ENCODE measurements around the gene TIMD4.
"Not testable (repeated sequence)": the region's sequence is repeated elsewhere in the genome, so short reads cannot be mapped to it uniquely, and the experiment has no call there.

The TIMD4 gene

DNA sequence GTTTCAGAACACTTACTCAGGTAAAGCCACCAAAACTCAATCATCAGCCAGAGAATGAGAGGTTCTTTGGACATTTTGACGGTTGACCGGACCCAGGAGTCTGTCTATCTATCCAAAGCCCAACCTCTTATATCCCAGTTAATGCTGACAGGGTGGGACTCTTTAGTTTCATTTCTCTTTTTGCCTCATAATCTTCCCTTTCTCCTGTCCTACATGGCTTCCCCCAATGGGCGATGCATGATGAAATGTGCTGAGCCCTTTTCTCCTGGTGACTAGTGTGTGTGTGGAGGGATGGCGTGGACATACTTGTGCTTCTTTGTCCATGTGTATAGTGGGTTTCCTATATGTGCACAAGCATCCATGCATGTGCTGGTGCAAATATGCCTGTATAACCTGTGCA, at the start of gene TIMD4:
Gene TIMD4, minus strand, starts transcription at position 102 of the 400 bp plus-strand sequence. Its CDS starts 28 bp downstream, at position 74.
- DNase-seq = no peak

DNA sequence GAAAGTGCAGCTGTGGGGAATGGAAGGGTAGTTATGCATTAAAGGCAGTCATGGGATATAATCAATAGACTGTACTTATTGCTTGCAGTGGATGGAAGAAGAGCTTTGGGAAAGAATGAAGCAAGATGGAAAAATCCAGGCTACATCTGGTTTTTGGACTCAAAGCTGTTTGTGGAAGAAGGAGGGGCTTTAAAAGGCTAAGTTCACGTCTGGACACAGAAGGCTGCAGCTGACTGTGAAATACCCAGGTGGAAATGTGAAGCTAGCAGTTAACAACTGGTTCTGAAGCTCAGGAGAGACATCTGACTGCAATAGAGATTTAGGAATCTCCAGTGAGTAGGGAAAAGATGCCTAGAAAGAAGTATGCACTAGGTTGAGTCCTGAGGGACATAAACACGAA, 43.2 kb upstream of the TIMD4 start:
- DNase-seq = no peak

DNA sequence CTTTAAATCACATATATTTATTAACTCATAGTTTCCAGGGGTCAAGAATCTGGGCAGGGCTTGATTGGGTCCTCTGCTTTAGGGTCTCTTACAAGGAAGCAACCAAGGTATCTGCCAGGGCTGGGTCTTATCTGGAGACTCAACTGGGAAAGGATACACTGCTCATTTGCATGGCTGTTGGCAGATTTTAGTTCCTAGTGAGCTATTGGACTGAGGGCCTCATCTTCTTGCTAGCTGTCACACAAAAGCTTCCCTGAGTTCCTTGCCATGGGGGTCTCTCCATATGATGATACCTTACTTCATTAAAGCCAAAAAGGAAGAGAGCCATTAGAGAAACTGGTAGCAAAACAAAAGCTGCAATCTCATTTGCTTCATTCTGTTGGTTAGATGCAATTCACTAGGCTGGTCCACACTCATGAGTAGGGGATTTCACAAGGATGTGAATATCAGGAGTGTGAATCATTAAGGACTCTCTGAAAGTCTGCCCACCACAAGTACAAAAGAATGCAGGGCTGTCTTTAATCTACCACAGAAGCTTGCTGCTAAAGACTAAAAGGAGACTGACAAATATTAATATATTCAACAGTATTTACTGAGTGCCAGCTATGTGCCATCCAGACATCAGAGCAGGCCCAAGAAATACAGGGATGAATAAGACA, 42.0 kb upstream of the TIMD4 start:
- no peak for DNase-seq

DNA sequence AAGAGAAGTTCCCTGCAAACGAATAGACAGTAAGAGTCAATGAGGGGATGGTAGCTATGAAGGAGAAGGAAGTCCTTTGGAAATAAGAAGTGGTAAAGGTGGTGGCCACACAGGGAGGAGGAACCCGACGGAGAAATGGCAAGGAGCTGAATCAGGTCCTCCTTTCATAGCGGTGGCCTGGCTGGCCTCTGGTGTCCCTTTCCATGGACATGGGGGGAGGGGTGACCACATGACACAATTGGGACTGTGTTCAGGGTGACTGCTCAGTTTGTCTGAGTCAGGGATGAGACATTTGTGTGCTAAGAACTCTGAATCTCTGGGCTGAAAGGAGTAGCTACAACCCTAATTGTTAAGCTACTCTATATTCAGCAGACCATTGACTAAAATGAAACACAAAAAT, 28.7 kb upstream of the TIMD4 start:
- no peak for DNase-seq

DNA sequence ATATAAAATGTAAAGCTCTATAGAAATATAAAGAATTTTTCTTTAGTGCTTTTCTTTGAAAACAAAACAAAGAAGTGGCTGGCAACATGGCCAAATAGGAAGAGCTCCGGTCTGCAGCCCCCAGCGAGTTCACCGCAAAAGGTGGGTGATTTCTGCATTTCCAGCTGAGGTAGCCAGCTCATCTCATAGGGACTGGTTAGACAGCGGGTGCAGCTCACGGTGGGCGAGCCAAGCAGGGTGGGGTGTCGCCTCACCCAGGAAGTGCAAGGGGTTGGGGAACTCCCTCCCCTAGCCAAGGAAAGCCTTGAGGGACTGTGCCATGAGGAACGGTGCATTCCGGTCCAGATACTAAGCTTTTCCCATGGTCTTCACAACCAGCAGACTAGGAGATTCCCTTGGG, 21.0 kb upstream of the TIMD4 start:
- no peak for DNase-seq

DNA sequence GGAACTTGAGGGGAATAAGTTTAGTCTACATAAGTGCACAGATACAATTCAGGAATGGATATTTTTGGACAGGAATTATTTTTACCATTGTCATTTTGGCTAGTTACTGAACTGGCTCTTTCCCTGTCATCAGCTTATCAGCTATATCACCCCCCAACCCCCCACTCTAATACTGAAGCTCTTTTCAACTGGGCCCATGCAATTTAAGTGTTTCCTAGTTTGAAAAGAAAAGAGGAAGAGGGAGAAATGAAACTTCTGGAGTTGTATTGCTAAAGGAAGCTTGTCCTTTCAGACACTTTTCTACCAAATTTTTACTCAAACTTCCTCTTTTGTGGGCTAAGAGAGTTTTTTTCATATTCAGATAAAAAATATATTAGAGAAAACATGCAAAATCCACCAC, 18.5 kb upstream of the TIMD4 start:
- no peak for DNase-seq

DNA sequence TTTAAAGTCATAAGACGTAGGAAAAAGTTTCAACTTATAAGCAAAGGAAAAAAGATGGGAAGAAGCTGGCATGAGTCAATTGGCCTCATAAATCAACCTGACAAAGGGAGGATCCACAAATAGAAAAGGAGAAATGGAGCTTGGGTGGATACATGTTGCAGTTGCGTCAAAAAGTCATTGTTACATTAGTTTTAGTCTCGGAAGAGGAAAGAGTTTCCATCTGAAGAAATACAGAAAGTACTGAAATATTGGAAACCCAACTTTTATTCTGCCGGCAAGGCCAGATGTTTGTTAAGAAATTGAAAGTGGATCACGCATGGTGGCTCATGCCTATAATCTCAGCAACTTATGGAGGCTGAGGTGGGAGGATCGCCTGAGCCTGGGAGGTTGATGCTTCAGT, 11.3 kb upstream of the TIMD4 start:
- no peak for DNase-seq

DNA sequence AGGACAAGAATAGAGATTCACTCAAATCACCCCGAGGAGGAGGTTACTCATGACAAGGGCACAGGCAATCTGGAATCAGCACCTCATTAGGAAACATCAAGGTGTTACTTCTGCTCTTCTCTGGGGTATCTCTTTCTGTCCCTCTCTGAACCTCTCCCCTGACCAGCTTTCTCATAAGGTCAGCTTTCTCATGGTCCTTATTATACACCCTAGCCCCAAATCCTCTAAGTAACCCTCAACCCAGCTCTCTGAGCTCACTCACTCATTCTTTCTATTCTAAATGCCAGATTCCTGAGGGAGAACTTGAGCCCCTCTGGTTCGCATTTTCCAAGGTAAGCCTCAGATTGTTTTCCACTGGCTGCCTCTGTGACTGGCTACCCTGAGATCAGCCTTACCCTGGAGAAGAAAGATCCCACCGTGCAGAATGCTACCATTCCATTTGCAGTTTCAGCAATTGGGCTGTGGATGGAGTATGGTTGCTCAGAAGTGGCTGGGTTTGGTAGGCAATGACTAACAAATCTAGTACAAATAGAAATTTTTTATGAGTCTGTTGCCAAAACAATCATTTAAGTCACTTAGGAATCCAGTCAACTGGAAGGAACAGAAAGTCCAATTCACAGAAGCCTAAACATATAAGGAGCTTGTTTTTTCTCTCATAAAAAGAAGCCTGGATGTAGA, 9.0 kb upstream of the TIMD4 start:
- no peak for DNase-seq

DNA sequence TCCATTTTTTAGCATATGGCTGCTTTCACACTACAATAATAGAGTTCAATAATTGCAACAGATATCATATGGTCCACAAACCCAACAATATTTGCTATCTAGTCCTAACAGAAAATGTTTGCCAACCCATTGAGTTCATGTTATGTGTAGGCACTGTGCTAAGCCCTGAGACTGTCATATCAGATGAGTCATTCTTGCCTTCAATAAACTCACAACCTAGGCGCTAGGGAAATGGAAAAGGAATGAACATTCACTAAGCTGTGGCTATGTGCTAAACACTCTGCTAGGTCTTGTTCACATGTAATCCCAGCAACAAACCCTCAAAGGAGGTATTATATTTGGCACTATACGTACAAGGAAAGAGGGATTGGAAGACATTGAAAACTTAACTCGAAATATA, 8.4 kb upstream of the TIMD4 start:
- DNase-seq = no peak

DNA sequence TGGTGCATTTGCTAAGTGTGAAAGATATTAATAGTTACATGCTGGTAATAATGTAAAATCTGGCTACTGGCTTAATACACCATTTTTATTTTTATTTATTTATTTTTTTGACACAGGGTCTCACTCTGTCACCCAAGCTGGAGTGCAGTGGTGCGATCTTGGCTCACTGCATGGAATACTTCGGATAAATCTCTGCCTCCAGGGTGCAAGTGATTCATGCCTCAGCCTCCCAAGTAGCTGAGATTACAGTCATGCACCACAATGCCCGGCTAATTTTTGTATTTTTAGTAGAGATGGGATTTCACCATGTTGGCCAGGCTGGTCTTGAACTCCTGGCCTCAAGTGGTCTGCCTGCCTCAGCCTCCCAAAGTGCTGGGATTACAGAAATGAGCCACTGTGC, 4.4 kb upstream of the TIMD4 start:
- DNase-seq = not testable (repeated sequence)

DNA sequence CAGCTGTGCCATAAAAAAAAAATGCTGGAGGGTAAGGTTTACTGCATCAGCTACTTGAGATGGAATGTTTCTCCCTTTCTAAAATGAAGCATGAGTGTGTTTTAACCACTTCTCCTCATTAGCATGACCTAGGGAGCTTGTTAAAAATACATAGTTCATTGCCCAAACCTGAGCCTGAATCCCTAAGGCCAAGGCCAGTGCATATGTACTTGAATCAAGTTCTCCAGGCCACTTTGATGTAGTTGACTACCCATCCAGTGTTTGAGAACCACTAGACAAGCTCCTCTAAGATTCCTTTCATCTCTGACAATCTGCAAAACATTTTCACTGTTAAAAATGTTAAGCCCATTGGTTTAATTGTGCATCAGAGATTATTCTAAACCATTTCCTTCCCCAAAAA, 6.7 kb downstream of the TIMD4 start:
- no peak for DNase-seq

DNA sequence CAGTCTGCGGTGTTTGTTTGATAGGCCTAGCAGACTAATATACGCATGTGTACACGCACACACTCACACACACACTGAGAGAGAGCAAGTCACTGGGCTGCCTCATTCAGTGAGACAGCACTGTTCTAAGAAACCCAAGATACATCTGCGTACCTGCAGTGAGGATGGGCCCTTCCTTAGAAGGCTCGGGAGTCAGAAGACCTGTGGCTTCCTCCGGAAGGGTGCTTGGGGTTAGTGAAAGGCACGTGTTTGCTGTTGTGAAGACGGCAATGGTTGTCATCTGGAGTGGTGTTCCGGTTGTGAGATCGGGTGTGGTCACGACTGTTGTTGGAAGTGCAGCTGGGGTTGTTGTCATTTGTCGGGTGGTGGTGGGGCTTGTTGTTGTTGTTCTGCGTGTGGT, 11.7 kb downstream of the TIMD4 start:
- no peak for DNase-seq

DNA sequence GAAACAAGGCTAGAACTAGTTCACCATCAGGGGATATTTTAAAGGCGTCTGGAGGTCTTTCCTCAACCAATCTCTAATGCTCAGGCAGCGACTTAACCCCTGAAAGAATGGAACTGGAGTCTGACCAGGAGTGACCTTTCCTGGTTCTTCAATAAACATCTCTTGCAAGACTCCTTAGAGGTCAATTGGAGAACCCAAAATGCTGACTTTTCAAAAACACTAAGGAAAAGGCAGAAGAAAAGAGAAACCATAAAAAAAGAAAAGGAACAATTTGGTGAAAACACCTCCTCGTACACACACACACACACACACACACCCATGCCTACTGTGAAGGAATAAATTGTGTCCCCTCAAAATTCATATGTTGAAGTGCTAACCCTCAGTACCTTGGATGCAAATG, 12.3 kb downstream of the TIMD4 start:
- DNase-seq = no peak

DNA sequence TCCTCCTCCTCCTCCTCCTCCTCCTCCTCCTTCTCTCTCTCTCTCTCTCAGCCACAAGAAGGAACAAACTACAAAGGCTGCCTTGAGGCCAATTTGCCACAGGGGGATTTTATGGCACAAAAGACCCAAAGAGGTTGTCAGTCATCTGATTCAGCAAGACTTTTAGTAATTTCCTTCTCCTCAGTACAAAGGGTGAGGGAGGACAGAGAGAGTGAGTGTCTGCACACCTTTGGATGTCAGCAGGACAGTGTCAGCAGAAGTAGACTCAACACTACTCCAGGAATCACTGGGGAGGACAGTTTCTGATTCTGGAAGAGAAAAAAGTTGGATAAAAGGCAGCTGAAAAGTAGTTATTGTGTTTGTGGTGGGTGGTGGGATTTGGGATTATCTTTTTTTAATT, 13.6 kb downstream of the TIMD4 start:
- DNase-seq = no peak

DNA sequence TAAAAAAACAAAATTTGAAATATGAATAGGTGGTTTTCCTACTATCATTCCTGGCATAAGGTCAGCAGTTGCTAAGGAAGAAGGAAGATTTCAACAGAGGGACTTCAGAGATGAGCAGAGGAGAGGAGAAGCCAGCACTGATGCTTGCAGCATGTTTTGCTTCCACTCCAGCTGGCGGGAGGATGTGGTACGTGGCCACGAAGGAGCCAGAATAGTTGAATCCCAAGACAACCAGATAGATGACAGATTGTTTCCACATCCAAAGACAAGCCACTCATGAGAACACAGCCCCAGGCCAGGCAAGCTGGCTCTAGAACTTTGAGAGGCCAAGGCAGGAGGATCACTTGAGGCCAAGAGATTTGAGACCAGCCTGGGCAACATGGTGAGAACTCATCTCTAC, 15.1 kb downstream of the TIMD4 start:
- DNase-seq = no peak

DNA sequence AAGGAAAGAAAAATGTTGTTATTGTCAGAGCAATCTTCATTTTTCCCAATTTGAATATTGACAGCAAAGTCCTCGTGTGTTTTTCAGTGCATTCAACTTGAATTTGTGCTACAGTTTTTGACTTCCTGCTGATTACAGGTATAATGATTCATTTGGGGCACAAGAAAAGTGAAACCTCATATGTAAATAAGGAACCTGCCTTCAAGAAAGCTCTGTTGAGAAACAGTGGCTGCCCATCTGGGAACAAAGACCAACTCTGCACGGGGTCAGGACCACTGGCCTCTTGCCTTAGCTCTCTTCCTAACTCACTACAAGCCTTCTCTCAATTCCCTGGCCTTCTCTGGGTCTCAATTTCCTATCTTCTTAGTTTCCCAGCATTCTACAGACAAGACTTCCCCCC, 21.0 kb downstream of the TIMD4 start:
- no peak for DNase-seq

DNA sequence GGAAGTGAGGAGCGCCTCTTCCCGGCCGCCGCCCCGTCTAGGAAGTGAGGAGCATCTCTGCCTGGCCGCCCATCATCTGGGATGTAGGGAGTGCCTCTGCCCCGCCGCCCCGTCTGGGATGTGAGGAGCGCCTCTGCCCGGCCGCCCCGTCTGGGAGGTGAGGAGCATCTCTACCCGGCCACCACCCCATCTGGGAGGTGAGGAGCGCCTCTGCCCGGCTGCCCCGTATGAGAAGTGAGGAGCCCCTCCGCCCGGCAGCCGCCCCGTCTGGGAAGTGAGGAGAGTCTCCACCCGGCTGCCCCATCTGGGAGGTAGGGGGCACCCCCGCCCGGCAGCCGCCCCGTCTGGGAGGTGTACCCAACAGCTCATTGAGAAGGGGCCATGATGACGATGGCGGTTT, 22.6 kb downstream of the TIMD4 start:
- not testable (repeated sequence) for DNase-seq

DNA sequence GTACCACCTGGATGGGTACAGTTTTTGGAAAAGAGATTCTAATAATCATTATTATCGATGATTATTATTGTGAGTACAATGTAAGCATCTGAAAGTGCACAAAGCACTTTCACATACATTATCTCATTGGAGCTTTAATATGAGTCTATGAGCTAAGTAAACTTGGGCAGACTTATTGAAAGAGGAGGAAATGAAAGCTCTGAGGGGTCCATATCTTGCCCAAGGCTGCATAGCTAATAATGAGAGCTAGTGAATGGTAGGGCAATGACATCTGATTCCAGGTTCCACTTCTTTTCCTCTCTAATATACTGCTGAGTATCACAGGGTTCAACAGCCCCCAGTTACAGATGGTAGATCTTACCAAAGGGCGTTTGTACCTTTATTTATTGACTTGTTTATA, 26.1 kb downstream of the TIMD4 start:
- no peak for DNase-seq

DNA sequence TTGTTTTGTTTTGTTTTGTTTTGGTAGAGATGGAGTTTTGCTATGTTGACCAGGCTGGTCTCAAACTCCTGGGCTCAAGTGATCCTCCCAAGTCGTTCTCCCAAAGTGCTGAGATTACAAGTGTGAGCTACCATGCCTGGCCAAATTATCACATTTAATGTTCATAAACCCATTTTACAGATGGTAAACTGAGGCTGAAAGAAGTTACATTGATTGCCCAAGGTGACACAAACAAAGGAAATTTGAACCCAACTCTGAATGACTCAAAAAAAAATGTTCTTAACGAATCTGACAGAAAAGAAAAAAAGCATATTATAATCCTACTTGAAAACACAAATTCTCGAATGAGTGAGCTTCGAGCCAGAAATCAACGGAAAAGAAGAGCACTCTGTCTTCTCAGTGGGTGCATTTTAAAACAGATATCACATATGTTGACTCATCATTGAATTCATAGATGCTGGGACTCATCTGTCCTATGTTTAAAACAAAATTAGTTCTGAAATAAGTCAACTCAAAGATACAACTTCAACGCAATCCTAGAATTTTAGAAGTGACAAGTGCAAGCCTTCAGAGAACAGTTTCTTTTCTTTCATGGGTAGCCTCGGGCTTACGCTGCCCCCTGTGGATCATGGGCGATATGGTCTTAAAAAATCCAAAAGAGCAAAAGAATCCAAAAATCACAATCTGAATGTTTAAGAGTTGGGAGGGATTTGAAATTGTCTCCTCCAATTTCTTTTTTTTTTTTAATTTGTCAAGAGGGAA, 28.4 kb downstream of the TIMD4 start:
- peak; percentile 43 to 46 for DNase-seq

DNA sequence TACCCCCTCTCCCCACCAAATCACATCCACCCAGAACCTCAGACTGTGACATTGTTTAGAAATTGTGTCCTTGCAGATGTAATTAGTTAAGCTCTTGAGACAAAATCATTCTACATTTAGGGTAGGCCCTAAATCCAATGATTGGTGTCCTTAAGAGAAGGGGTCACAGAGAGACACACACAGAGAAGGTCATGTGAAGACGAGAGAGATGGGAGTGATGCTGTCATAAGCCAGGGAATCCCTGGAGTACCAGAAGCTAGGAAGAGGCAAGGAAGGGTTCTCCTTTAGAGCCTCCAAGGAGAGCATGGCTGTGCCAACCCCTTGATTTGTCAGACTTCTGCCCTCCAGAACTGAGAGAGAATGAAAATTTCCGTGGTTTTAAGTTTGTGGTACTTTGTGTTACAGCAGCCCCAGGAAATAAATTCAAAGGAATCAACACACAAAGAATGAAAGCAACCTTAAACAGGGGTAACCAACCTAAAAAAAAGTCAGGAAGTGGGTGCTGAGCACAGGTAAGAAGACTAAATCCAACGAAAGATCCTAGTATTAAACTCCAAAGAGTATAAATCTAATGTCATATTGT, 33.6 kb downstream of the TIMD4 start:
- no peak for DNase-seq

DNA sequence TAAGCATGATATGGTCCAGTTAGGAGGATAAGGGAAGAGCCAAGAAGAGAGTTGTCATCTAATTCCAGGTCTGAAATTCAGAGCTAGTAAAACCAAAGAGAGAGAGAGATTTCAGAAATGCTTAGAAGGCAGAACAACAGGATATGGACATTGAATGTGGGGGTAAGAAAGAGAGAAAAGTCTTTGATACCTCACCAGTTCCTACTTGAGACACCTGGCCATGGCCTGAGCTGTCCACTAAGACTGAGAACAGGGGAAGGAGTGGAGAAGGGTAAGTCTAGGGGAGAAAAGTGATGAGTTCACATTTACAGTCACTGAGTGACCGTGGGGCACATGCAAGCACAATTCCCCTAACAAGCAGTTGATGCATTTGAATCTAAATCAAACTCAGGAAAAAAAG, 35.5 kb downstream of the TIMD4 start:
- DNase-seq = no peak

DNA sequence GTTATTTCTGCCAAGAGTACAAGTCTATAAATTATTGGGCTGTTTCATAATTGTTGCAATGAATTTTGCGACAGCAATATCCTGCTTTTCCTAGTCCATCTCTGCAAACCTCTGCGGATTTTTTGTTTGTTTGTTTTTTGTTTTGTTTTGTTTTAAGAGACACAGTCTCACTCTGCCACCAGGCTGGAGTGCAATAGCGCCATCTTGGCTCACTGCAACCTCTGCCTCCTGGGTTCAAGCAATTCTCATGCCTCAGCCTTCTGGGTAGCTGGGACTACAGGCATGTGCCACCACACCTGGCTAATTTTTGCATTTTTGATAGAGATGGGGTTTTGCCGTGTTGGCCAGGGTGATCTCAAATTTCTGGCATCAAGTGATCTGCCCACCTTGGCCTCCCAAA, 37.3 kb downstream of the TIMD4 start:
- DNase-seq = not testable (repeated sequence)

DNA sequence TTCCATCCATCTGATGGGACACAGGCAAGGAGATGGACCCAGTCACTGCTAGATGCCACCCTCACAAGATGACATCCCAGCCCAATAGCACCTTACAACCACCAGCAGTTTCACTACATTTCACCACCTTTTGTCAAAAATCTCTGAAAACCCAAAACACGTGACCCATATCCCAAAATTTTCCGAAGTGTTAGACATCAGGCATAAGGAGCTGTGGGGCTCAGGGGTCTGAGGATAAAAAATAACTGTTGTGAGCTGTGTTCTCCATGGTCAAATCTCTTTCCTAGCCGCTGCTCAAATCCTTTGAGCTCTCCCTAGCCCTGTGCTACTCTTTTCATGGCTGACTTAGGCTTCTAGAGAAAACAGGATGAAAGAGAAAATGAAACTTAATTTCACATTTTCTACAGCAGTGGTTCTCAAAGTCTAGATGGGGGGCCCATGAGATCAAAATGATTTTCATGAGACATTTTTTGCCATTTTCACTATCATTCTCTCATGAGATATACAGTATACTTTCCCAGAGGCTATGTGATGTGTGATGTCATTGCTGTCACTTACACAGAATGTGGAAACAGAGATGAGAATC, 40.7 kb downstream of the TIMD4 start:
- no peak for DNase-seq

Data from activated CD4-positive, alpha-beta T cell treated with anti-CD3 and anti-CD28 coated beads for 4 hours (primary cell).